ENCODE data around the gene ANAPC2. TPM values are rescaled to one million over a fixed set of nuclear protein-coding genes. Genes with fewer than 3 reads are reported as not detected.

The ANAPC2 gene
- total and polyA plus RNA-seq, 12 donors: 23.7 to 69.6 (median 27.7) TPM

- no peaks in the 10 kb centered on the region for H3K36me3 ChIP-seq
- no peak overlapping the region for H3K27ac ChIP-seq
- WGBS, 2 donors: 71 to 73% methylated on average over 17 of the region's 17 CpGs
- H3K4me3 ChIP-seq: no peak overlapping the region
- no peaks in the 10 kb centered on the region for H3K9me3 ChIP-seq
- no peak for TF ChIP-seq CTCF (IDR thresholded peaks at IDR 0.05)
- ATAC-seq: peak in 1 of 8 donors; percentile 18
- H3K27me3 ChIP-seq: peaks cover 45 to 89% (median 85%) of the 10 kb centered on the region in 7 donors
- intact Hi-C loops (cut with DNase I): loop anchor here in 1 of 10 donors (5.0 kb wide), 1 partner anchor 36 kb away; no protein-coding TSS in a partner anchor
- peaks cover 0 to 7% (median 5%) of the 10 kb centered on the region in 9 donors for H3K4me1 ChIP-seq
- DNase-seq: no peak
Measured at GRCh38 chr9:137141050-137141810, 47.1 kb downstream of the ANAPC2 start.

GRCh38 chr9:137140151-137141012, 48.0 kb downstream of the ANAPC2 start:
- DNase-seq (no peak), ATAC-seq (no peak)
- 52 to 53% methylated on average over 26 of the region's 26 CpGs for WGBS, 2 donors
- no peak for TF ChIP-seq CTCF (IDR thresholded peaks at IDR 0.05)
- Histone ChIP-seq H3K27me3 (peaks cover 52 to 91% (median 85%) of the 10 kb centered on the region in 7 donors), H3K4me1 (peaks cover 0 to 7% (median 5%) of the 10 kb centered on the region in 9 donors), H3K9me3 (no peaks in the 10 kb centered on the region), H3K27ac (no peak overlapping the region), H3K4me3 (no peak overlapping the region), H3K36me3 (no peaks in the 10 kb centered on the region)
- intact Hi-C loops (cut with DNase I): loop anchor here in 1 of 10 donors (5.0 kb wide), 1 partner anchor 37 kb away; no protein-coding TSS in a partner anchor

- Histone ChIP-seq H3K27me3 (peaks cover 52 to 98% (median 91%) of the 10 kb centered on the region in 7 donors), H3K4me3 (no peak overlapping the region), H3K9me3 (no peaks in the 10 kb centered on the region), H3K4me1 (peaks cover 0 to 7% (median 5%) of the 10 kb centered on the region in 9 donors), H3K36me3 (no peaks in the 10 kb centered on the region), H3K27ac (no peak overlapping the region)
- peak in 1 of 8 donors; percentile 12 for ATAC-seq
- intact Hi-C loops (cut with DNase I): loop anchor here in 4 of 10 donors (5.0 to 10.0 kb wide), 3 partner anchors 33 to 45 kb away; partner anchors contain the start of genes ANAPC2 (in 2 of the 4), SSNA1 (in 2 of the 4), LRRC26 (in 1 of the 4) and TMEM210 (in 1 of the 4)
- TF ChIP-seq CTCF (IDR thresholded peaks at IDR 0.05): no peak
- WGBS, 2 donors: 30 to 31% methylated on average over 37 of the region's 37 CpGs
- DNase-seq: no peak
Measured at GRCh38 chr9:137139468-137140150, 48.8 kb downstream of the ANAPC2 start.

Data from heart right ventricle (tissue), 16 donors.